ENCODE measurements around the gene PEAK3.

Gene PEAK3

DNA sequence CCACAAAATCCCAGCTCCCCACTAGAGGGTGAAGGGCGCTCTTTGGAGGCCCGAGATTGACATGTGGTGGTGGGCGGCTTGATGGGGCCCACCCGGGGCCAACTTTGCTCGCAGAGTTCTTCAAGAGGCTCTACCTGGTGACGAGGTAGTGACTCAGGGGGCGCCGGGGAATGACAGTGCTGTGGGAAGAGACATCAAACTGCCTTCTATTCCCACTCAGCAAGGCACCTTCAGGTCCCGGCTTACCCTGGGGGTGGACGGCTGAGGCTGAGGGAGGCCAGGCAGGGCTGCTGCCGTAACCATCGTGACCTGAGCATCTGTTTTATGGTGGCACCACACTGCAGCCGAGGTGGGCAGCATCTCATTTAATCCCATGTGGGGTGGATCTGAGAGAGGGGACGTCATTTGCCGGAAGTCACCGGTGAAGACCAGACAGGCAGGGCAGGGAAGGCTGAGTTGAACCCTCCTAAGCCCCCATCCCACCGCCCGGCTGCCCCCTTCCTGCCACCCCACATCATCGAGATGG lies 24.4 kb upstream of the PEAK3 start:
- TF ChIP-seq GATA2 (IDR thresholded peaks at IDR 0.05; ENCODE audit: low read depth, low read length): no peak
- no peak for TF ChIP-seq GATA3 (IDR thresholded peaks at IDR 0.05; ENCODE audit: low read depth, low read length)

DNA sequence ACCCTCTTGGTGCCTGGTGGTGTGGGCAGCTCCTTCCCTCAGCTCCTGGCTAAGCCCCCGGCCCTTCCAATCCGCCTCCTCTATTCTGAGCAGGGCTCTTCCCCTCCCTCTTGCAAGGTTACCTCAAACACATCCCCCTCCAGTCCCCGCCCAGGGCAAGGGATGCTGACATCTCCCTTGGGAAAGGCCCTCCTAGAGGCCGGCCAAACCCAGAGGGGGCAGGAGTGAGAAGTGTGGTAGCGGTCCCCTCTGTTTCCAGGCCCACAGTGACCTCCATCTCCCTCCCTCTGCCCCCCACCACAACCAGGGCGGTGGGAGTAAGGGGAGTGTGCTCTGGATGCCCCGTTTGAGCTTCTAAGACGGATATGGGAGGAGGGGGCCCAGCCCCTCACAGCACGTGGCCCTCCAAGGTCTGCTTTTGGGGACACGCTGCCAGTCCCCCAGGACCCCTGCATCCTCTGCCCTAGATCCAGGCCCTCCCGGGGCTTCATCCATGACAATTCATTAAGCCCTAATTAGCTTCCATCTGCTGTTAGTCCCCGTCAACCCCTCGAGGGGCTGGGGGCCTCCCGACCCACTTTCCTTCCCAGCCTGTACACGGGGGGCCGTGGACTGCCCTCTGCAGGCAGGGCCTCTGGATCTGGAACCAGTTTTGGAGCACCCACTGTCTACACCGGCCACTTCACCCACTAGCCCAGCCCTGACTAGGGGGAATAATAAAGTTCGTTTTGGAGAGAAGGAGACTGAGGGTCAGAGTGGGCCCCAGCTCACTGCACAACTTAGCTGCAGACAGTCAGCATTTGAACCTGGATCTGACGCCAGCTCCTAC lies 23.7 kb upstream of the PEAK3 start:
- no peak for TF ChIP-seq GATA2 (IDR thresholded peaks at IDR 0.05; ENCODE audit: low read depth, low read length)
- TF ChIP-seq GATA3 (IDR thresholded peaks at IDR 0.05; ENCODE audit: low read depth, low read length): no peak

DNA sequence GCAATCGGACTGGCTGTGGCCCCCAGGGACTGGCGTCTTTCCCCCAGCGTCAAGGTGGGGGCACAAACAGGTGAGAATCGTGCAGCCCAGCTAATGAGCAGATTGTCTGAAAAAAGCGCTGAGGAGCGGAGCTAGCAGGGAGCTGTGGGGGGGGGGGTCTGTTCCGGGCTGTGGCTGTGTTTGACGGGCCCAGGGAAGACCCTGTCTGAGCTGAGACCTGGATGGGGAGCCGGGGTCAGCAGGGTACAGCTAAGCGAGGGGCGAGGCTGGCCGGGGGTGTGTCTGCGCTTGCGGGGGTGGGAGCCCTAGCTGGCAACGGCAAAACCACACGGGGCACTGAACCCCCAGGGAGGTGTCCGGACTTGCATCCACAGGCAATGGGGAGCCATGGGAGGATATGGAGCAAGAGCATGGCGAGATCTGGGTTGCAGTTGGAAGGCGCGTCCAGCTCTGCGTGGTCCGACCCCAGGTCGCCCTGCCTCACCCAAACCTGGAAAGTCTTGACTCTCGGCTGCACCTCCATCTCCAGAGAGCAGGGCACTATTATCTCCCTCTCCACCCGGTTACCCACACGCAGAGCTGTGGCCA lies 21.3 kb upstream of the PEAK3 start:
- TF ChIP-seq GATA2 (IDR thresholded peaks at IDR 0.05; ENCODE audit: low read depth, low read length) (no peak), GATA3 (IDR thresholded peaks at IDR 0.05; ENCODE audit: low read depth, low read length) (no peak)

DNA sequence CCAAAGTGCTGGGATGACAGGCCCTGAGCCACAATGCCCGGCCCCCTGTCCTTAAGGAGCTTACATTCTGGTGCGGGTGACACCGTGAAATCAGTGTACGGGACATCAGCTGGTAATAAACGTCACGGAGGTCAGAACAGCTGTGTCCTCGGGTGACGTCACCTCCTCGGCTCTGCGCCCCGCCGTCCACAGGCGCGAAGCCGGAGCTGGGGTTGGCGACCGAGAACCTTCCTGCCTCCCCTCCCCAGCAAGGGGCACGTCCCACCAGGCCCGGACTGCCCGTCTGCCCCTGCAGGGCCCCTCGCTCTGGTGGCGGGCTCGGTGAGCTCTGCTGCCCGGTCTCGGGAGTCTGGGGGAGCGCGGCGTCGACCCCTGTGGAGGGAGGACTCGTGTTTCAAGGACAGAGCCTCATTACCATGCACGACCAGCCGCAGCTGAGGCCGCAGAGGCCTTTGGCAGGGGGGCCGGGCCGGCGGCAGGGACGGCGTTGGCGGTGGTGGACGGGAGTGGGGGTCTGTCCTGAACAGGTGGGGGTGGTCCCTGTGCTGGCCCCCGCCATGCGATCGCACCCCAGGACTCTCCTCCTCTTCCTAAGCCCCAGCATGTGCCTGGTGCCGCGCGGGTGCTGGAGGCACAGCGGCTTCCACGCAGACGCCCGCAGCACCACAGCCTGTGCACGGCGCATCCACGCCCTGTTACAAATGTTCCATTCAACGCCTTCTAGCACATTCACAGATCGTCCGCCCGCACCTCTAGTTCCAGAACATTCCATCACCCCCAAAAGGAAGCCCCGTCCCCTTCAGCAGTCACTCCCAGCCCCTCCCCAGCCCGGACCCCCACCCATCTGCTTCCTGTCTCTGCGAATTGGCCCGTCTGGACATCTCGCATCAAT lies 20.6 kb upstream of the PEAK3 start:
- TF ChIP-seq GATA3 (IDR thresholded peaks at IDR 0.05; ENCODE audit: low read depth, low read length) (no peak), GATA2 (IDR thresholded peaks at IDR 0.05; ENCODE audit: low read depth, low read length) (no peak)

DNA sequence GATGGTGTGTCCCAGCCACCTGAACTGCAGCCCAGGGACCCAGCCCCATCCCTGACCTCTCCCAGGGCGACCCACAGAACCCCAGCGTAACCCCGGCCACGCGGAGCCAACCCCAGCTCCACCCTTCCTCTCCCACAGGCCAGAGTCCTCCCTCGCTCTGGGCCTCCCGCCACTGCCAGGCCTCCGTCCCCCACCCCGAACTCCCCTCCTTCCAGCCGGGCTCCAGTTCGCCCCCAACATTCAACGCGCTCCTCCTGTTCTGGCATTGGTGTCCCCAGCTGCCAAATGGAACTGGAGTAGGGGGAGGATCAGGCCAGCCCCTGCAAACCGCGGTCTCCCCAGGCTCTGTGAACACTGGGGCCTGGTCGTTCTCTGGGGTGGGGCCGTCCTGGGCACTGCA lies 18.6 kb upstream of the PEAK3 start:
- no peak for TF ChIP-seq GATA2 (IDR thresholded peaks at IDR 0.05; ENCODE audit: low read depth, low read length)
- TF ChIP-seq GATA3 (IDR thresholded peaks at IDR 0.05; ENCODE audit: low read depth, low read length): no peak

DNA sequence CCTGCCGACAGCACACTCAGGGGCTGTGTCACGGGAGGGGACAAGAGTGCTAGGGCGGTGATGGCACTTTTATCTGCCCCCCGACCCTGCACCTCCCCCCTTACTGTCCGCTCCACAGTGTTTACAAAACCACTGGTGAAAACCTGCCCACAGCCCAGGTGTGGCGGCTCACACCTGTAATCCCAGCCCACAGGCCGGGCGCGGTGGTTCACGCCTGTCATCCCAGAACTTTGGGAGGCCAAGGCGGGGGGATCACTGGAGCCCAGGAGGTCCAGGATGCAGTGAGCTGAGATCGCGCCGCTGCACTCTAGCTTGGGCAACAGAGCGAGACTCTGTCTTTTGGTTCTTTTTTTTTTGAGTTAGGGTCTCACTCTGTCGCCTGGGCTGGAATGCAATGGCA lies 14.2 kb upstream of the PEAK3 start:
- no peak for TF ChIP-seq GATA2 (IDR thresholded peaks at IDR 0.05; ENCODE audit: low read depth, low read length)
- TF ChIP-seq GATA3 (IDR thresholded peaks at IDR 0.05; ENCODE audit: low read depth, low read length): no peak

DNA sequence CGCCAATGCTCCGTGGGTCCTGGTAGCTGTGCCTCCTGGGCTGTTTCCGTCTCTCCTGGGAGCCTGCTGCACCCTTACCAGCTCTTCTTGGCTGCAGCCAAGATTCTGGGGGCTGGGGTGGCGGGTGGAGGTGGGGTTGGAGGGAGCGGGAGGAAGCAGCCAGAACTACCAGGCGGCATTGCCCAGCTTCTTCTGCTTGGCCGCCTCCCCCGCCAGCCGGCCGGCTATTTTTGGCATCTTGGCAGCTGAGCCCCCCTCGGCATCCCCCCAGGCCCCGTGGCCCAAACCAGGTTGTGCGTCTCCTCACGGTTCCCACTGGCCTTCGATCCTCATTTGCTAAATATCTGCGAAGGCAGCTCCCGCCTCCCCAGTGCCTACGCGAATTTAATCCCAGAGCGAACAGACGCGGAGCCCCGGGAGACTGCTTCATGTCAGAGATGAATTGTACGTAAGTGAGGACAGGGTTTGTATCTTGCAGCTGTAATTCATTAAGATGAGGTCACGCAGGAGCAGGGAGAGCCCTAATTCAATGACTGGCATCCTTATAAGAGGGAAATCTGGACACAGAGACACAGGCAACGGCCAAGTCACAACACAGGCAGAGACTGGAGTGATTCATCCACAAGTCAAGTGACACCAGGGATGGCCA lies 12.8 kb upstream of the PEAK3 start:
- TF ChIP-seq GATA2 (IDR thresholded peaks at IDR 0.05; ENCODE audit: low read depth, low read length) (peak; percentile 43; the same call in 1 of the 2 replicates), GATA3 (IDR thresholded peaks at IDR 0.05; ENCODE audit: low read depth, low read length) (no peak)

DNA sequence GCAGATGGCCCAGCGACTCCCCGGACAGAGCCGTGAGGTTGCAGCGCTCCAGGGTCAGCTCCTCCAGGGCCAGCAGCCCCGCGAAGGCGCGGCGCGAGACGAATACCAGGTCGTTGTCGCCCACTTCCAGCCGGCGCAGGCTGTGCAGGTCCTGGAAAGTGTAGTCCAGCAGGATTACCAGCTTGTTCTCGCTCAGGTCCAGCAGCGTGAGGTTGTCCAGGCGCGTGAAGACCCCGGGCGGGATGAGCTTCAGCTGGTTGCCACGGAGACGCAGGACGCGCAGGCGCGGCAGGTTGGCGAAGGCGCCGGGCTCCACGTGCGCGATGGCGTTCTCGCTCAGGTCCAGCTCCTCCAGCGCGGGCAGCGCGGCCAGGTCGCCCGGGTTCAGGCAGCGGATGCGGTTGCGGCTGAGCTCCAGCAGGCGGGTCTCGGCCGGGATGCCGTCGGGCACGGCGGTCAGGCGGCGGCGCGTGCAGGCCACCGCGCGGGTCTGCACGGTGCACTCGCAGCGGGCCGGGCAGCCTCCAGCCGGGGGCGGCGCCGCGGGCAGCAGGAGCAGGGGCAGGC lies 9.3 kb upstream of the PEAK3 start:
- TF ChIP-seq GATA2 (IDR thresholded peaks at IDR 0.05; ENCODE audit: low read depth, low read length) (no peak), GATA3 (IDR thresholded peaks at IDR 0.05; ENCODE audit: low read depth, low read length) (no peak)

DNA sequence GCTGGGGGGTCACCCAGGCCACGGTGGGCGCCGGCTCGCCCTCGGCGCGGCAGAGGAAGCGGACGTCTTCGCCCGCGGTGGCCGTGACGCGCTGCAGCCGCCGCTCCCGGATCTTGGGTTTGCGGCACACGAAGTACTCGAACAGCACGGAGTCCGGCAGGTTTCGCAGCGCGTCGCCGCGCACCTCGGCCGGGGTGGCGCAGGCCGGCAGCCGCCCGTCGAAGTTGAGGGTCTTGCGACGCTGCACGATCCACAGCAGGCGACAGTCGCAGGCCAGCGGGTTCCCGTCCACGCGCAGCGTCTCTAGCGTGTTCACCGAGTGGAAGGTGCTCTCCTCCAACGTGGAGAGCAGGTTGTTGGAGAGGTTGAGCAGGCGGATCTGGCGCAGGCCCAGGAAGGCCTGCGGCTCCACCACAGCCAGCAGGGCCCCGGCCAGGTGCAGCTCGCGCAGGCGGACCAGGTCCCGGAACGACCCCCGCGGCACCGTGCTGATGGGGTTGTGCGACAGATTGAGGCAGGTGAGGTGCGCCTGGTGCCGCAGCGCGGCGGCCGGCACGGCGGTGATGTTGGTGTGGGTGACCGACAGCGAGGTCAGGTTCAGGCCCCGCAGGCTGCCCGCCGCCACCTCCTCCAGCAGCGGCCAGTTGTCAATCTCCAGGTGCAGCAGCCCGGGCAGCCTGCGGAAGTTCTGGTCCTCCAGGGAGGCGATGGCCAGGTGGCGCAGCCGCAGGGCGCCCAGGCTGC lies 8.6 kb upstream of the PEAK3 start:
- no peak for TF ChIP-seq GATA3 (IDR thresholded peaks at IDR 0.05; ENCODE audit: low read depth, low read length)
- no peak for TF ChIP-seq GATA2 (IDR thresholded peaks at IDR 0.05; ENCODE audit: low read depth, low read length)

DNA sequence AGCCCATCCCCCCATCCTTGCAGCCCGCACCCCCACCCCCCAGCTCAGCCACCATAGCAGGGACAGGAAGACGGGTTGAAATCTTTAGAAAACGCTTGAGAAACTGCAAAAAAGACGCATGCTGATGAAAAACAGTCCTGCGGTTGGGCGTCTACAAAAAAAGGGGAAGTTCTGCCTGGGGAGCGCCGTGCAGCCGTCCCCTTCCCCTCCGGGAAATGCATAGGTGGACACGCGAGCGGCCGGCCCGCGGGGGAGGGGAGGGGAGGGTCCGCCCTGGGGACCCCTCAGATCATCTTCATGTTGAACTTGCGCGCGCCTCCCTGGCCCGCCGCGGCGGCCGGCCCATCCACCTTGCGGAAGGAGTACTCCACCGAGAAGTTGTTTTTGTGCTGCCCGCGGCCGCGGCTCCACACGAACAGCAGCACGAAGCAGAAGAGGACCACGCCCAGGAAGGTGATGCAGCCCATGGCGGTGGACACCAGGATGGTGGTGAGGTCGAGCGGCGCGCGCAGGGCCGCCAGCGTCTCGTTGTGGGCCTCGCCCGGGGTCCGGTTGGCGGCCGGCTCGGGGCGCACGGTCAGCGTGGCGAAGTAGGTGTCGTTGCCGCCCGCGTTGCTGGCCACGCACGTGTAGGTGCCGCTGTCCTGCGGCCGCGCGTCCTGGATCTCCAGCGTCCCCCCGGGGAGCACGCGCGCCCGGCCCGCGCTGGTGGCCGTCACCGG lies 7.9 kb upstream of the PEAK3 start:
- TF ChIP-seq GATA3 (IDR thresholded peaks at IDR 0.05; ENCODE audit: low read depth, low read length) (no peak), GATA2 (IDR thresholded peaks at IDR 0.05; ENCODE audit: low read depth, low read length) (no peak)

DNA sequence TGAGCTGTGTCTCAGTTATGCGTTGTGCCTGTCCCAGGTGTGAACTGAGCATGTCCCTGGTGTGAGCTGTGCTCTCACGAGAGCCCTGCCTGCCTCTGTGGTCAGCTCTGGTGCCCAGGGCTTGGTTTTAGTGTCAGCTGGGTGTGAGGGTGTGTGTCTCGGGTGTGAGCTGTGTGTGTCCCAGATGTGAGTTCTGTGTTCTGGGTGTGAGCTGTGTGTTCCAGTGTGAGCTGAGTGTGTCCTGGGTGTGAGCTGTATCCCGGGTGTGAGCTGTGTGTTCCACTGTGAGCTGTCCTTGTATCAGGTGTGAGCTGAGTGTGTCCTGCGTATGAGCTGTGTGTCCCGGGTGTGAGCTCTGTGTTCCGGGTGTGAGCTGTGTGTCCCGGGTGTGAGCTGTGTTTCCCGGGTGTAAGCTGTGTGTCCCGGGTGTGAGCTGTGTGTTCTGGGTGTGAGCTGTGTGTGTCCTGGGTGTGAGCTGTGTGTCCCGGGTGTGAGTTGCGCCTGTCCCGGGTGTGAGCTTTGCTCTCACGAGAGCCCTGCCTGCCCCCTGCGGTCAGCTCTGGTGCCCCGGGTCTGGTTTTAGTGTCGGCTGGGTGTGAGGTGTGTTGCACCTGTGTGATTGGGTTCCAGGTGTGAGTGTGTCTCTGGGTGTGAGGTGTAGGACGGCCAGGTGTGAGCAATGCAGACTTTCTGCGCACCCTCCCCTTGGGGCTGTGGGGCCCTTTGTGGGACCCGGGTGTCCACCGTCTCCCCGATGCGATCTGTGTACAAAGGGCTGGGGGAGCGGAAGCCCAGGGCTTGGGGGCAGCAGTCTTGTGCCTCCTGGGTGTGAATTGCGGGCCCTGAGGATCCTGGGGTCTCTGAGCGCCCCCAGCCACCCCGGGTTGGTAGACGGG lies 7.1 kb upstream of the PEAK3 start:
- TF ChIP-seq GATA2 (IDR thresholded peaks at IDR 0.05; ENCODE audit: low read depth, low read length): no peak
- TF ChIP-seq GATA3 (IDR thresholded peaks at IDR 0.05; ENCODE audit: low read depth, low read length): no peak
